ENCODE measurements around the gene KCND1. TPM values are rescaled to one million over a fixed set of nuclear protein-coding genes. Genes with fewer than 3 reads are reported as not detected.

Gene KCND1
- total and polyA plus RNA-seq, 4 experiments from 2014 or later, result 1.0 to 1.9 (median 1.8) TPM; not detected in 1

DNA sequence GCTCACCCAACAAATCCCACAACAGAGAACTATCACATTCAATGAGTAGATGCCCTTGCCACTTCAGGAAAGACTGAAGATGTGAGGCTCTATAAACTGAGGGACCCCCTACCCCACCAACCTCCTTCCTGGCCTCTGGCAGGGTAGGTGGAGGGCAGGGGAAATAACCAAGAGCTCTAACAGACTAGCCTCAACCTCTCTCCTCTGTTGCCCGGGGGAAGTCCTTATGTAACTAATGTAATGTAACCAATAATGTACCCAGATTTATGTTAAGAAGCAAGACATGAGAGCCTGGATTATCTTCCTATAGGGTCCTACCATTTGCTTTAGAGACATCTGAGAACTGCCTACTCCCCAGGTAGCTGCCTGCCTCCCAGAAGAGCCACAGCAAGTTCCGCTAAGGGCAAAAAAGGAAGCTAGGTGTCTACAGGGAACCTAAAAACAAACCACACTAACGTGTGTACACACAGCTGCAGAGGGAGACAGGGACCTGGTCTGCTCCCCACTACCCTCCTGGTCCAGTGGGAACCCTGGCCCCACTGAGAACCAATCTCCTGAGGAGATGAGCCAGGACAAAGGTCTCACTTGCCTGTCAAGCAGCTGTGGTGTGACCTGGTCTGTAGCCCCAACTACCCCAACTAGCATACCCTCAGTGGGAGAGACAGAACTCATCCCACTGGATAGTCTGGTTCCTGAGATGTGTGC, 32.0 kb downstream of the KCND1 start:
- H3K36me3 ChIP-seq (ENCODE audit: insufficient read depth, low read length), result no peaks in the 10 kb centered on the region
- H3K4me1 Mint-ChIP-seq, result peaks cover 69 to 97% (median 85%) of the 10 kb centered on the region in 4 donors
- intact Hi-C loops (cut with micrococcal nuclease), result loop anchor here (1.0 to 2.0 kb wide), 2 partner anchors 17 to 291 kb away; partner anchors contain the start of gene OTUD5
- no peaks in the 10 kb centered on the region for H3K27me3 ChIP-seq (ENCODE audit: insufficient read depth, low read length)
- POLR2A ChIA-PET (ENCODE audit: partially characterized antibody), result interaction anchor here (1.0 to 11.3 kb wide), 16 partner anchors 10 to 291 kb away, joined by 3 to 235 read pairs (median 6); partner anchors contain the start of genes GRIPAP1, HDAC6, OTUD5 and PIM2
- H3K4me3 ChIP-seq (ENCODE audit: low read length in 2 of 2), result peak overlapping the region in 1 of 2 donors; percentile 41
- no peaks in the 10 kb centered on the region for H3K9me3 ChIP-seq (ENCODE audit: control insufficient read depth in 1 of 2, low read length in 2 of 2)
- H3K36me3 Mint-ChIP-seq, result peaks cover 6 to 46% of the 10 kb centered on the region in 2 donors
- H3K27me3 Mint-ChIP-seq, result no peaks in the 10 kb centered on the region
- peaks cover 0 to 7% (median 0%) of the 10 kb centered on the region in 8 donors for H3K9me3 Mint-ChIP-seq
- peaks cover 98% of the 10 kb centered on the region for H3K4me1 ChIP-seq (ENCODE audit: insufficient read depth, low read length)
- CTCF ChIA-PET (ENCODE audit: partially characterized antibody), result interaction anchor here (0.8 to 4.2 kb wide), 7 partner anchors 9 to 291 kb away, joined by 3 to 23 read pairs (median 3); partner anchors contain the start of gene SLC35A2
- H3K27ac ChIP-seq (ENCODE audit: low read depth, low read length), result peak overlapping the region; percentile 94
- H3K27ac Mint-ChIP-seq, result peak overlapping the region; percentile 92 to 99 (median 96)
- H3K4me3 Mint-ChIP-seq, result peak overlapping the region; percentile 71 to 87 (median 80)
- peak; percentile 43 to 61 (median 54) for DNase-seq

DNA sequence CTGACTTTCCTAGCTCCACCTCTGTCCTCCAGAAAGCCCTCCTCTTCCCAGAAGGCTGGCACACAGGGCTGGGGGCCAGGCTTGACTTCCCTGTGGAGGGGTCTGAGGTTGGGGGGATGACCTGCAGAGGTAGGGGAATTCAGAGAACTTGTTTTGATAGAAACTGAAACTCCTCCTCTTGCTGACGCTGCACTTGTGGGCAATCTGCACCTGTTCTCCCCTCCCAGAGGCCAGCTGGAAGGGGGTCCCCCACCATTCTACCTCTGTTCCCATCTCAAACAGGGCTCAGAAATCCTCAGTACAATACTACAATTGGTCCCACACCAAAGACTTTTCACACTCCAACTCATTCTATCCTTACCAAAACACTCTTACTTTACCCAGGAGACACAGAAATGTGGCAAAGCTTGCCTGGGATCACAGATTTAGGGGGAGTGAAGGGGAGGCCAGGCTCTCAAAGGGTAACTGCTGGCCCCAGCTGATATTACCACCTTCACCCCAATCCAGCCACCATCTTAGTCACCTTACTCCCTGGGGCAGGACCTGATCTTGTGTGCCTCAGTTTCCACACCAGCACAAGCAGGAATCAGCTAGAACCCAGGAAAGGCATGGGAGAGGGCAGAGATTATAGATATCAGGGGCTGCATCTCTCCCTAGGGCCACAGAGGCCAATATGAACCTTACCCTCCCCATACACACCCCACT, 32.8 kb downstream of the KCND1 start:
- Mint-ChIP-seq H3K4me3 (peak overlapping the region; percentile 71 to 87 (median 80)), H3K27me3 (no peaks in the 10 kb centered on the region), H3K9me3 (peaks cover 0 to 7% (median 0%) of the 10 kb centered on the region in 8 donors), H3K36me3 (peaks cover 14 to 54% of the 10 kb centered on the region in 2 donors), H3K27ac (peak overlapping the region; percentile 92 to 99 (median 96)), H3K4me1 (peaks cover 72 to 98% (median 89%) of the 10 kb centered on the region in 4 donors)
- Histone ChIP-seq H3K27me3 (ENCODE audit: insufficient read depth, low read length) (no peaks in the 10 kb centered on the region), H3K9me3 (ENCODE audit: control insufficient read depth in 1 of 2, low read length in 2 of 2) (no peaks in the 10 kb centered on the region), H3K27ac (ENCODE audit: low read depth, low read length) (peak overlapping the region; percentile 94), H3K36me3 (ENCODE audit: insufficient read depth, low read length) (peaks cover 2% of the 10 kb centered on the region), H3K4me3 (ENCODE audit: low read length in 2 of 2) (peak overlapping the region; percentile 3 to 41), H3K4me1 (ENCODE audit: insufficient read depth, low read length) (peaks cover 98% of the 10 kb centered on the region)
- CTCF ChIA-PET (ENCODE audit: partially characterized antibody), result interaction anchor here (0.8 to 4.2 kb wide), 6 partner anchors 10 to 291 kb away, joined by 3 to 23 read pairs (median 8); no protein-coding TSS in a partner anchor
- intact Hi-C loops (cut with micrococcal nuclease), result loop anchor here (1.0 to 2.0 kb wide), 2 partner anchors 18 to 291 kb away; partner anchors contain the start of gene OTUD5
- POLR2A ChIA-PET (ENCODE audit: partially characterized antibody), result interaction anchor here (1.1 to 11.3 kb wide), 16 partner anchors 9 to 291 kb away, joined by 3 to 235 read pairs (median 6); partner anchors contain the start of genes GRIPAP1, HDAC6, OTUD5 and PIM2
- peak; percentile 73 to 88 (median 78) for DNase-seq

GRCh38 chrX:48937054-48937907, 34.4 kb downstream of the KCND1 start:
- intact Hi-C loops (cut with micrococcal nuclease), result loop anchor here (1.0 to 2.0 kb wide), 4 partner anchors 8 to 306 kb away; partner anchors contain the start of gene PIM2
- no peaks in the 10 kb centered on the region for H3K27me3 Mint-ChIP-seq
- peaks cover 20 to 49% of the 10 kb centered on the region in 2 donors for H3K36me3 Mint-ChIP-seq
- Histone ChIP-seq H3K4me1 (ENCODE audit: insufficient read depth, low read length) (peaks cover 93% of the 10 kb centered on the region), H3K27me3 (ENCODE audit: insufficient read depth, low read length) (no peaks in the 10 kb centered on the region), H3K27ac (ENCODE audit: low read depth, low read length) (peak overlapping the region; percentile 94), H3K36me3 (ENCODE audit: insufficient read depth, low read length) (peaks cover 5% of the 10 kb centered on the region), H3K4me3 (ENCODE audit: low read length in 2 of 2) (peak overlapping the region; percentile 29 to 58), H3K9me3 (ENCODE audit: control insufficient read depth in 1 of 2, low read length in 2 of 2) (no peaks in the 10 kb centered on the region)
- H3K27ac Mint-ChIP-seq, result peak overlapping the region; percentile 92 to 99 (median 96)
- peak; percentile 92 to 95 (median 92) for DNase-seq
- POLR2A ChIA-PET (ENCODE audit: partially characterized antibody), result interaction anchor here (0.6 to 11.3 kb wide), 20 partner anchors 9 to 254 kb away, joined by 3 to 235 read pairs (median 6); partner anchors contain the start of genes GRIPAP1, HDAC6, KCND1 and OTUD5
- peak overlapping the region; percentile 73 to 87 (median 83) for H3K4me3 Mint-ChIP-seq
- peaks cover 0 to 7% (median 0%) of the 10 kb centered on the region in 8 donors for H3K9me3 Mint-ChIP-seq
- H3K4me1 Mint-ChIP-seq, result peaks cover 63 to 91% (median 80%) of the 10 kb centered on the region in 4 donors
- CTCF ChIA-PET (ENCODE audit: partially characterized antibody), result interaction anchor here (0.9 to 4.2 kb wide), 14 partner anchors 9 to 289 kb away, joined by 3 to 23 read pairs (median 8); partner anchors contain the start of genes PIM2, PQBP1 and TIMM17B

DNA sequence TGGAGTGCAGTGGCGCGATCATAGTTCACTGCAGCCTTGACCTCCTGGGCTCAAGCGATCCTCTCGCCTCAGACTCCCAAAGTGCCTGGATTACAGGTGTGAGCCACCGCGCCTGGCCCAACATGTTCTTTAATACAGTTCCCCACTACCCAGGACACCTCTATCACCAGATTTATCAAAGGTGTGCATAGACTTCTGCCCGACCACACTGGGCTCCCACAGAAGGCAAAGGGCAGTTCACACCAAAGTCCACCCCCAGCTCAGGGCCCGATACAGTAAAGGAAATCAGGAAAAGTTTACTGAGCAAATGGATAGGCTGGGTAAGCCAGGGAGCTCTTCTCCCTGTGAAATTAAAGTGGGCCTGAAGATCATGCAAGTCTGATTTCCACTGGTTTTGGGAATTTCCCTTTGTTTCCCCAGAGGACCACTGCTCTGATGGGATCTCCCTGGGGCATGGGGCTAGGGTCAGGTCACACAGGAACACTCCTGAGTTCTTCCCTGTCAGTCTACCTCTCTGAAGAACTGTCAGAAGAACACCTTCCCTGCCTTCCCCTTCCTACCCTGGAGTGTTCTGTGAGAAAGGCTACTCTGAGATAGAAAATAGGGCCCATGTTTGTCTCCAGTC, 35.1 kb downstream of the KCND1 start:
- peaks cover 85% of the 10 kb centered on the region for H3K4me1 ChIP-seq (ENCODE audit: insufficient read depth, low read length)
- peaks cover 5% of the 10 kb centered on the region for H3K36me3 ChIP-seq (ENCODE audit: insufficient read depth, low read length)
- no peaks in the 10 kb centered on the region for H3K9me3 ChIP-seq (ENCODE audit: control insufficient read depth in 1 of 2, low read length in 2 of 2)
- intact Hi-C loops (cut with micrococcal nuclease), result loop anchor here (1.0 to 2.0 kb wide), 4 partner anchors 9 to 305 kb away; partner anchors contain the start of gene PIM2
- Mint-ChIP-seq H3K9me3 (peaks cover 0 to 5% (median 0%) of the 10 kb centered on the region in 8 donors), H3K4me1 (peaks cover 56 to 83% (median 73%) of the 10 kb centered on the region in 4 donors), H3K27ac (peak overlapping the region; percentile 92 to 99 (median 96)), H3K27me3 (no peaks in the 10 kb centered on the region), H3K36me3 (peaks cover 20 to 43% of the 10 kb centered on the region in 2 donors), H3K4me3 (peak overlapping the region; percentile 73 to 87 (median 83))
- DNase-seq, result no peak
- peak overlapping the region in 1 of 2 donors; percentile 58 for H3K4me3 ChIP-seq (ENCODE audit: low read length in 2 of 2)
- no peaks in the 10 kb centered on the region for H3K27me3 ChIP-seq (ENCODE audit: insufficient read depth, low read length)
- POLR2A ChIA-PET (ENCODE audit: partially characterized antibody), result interaction anchor here (0.9 to 11.3 kb wide), 17 partner anchors 9 to 253 kb away, joined by 3 to 235 read pairs (median 10); partner anchors contain the start of genes GRIPAP1, KCND1, OTUD5 and PIM2
- CTCF ChIA-PET (ENCODE audit: partially characterized antibody), result interaction anchor here (0.9 to 4.2 kb wide), 12 partner anchors 10 to 288 kb away, joined by 3 to 23 read pairs (median 10); partner anchors contain the start of genes PIM2, PQBP1 and TIMM17B
- H3K27ac ChIP-seq (ENCODE audit: low read depth, low read length), result peak overlapping the region; percentile 94

GRCh38 chrX:48935301-48935670, 36.4 kb downstream of the KCND1 start:
- ChIA-PET CTCF (ENCODE audit: partially characterized antibody) (interaction anchor here (2.8 kb wide), 1 partner anchor 43 kb away, joined by 17 read pairs; no protein-coding TSS in a partner anchor), POLR2A (ENCODE audit: partially characterized antibody) (interaction anchor here (1.5 to 11.3 kb wide), 3 partner anchors 8 to 22 kb away, joined by 4 to 235 read pairs (median 10); partner anchors contain the start of gene PIM2)
- H3K4me3 Mint-ChIP-seq, result peak overlapping the region in 6 of 8 donors; percentile 39 to 80 (median 70)
- H3K27ac ChIP-seq (ENCODE audit: low read depth, low read length), result peak overlapping the region; percentile 68
- peaks cover 73% of the 10 kb centered on the region for H3K4me1 ChIP-seq (ENCODE audit: insufficient read depth, low read length)
- H3K27me3 Mint-ChIP-seq, result no peaks in the 10 kb centered on the region
- H3K36me3 Mint-ChIP-seq, result peaks cover 21 to 49% of the 10 kb centered on the region in 2 donors
- H3K9me3 ChIP-seq (ENCODE audit: control insufficient read depth in 1 of 2, low read length in 2 of 2), result no peaks in the 10 kb centered on the region
- peak overlapping the region; percentile 95 to 99 (median 97) for H3K27ac Mint-ChIP-seq
- no peak for DNase-seq
- H3K36me3 ChIP-seq (ENCODE audit: insufficient read depth, low read length), result peaks cover 5% of the 10 kb centered on the region
- H3K4me1 Mint-ChIP-seq, result peaks cover 49 to 75% (median 65%) of the 10 kb centered on the region in 4 donors
- H3K4me3 ChIP-seq (ENCODE audit: low read length in 2 of 2), result no peak overlapping the region
- H3K27me3 ChIP-seq (ENCODE audit: insufficient read depth, low read length), result no peaks in the 10 kb centered on the region
- H3K9me3 Mint-ChIP-seq, result peaks cover 0 to 5% (median 0%) of the 10 kb centered on the region in 8 donors
- intact Hi-C loops (cut with micrococcal nuclease), result no loop called here

Data from CD4-positive, alpha-beta memory T cell (primary cell).